GM12872 (cell line): ENCODE results near the gene CADM4.

Experiments used
- TF ChIP-seq, protein P1 (sequence below): IDR thresholded peaks from 3 replicates; pipeline ENCODE4 v1.5.1; 2011; ENCODE audit warnings: low read depth, mild to moderate bottlenecking, low read length, moderate library complexity; ENCODE audit not compliant: insufficient read depth

CADM4 gene

DNA sequence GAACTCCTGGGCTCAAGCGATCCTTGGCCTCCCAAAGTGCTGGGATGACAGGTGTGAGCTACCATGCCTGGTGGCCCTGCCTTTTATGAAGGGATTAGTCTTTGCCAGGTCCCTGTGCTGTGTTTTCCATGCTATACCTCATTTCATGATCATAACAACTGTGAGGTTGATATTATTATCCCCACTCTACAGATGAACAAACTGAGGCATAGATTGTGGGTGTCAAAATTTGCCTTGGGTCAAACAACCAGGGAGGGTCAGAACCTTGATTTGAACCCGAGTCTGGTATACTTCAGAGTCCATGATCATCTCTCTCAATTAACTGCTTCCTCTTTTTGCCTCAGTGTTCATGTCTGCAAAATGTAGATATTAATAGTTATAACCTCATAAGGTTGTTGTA, 57.2 kb downstream of the CADM4 start:
- TF ChIP-seq, protein P1, sequence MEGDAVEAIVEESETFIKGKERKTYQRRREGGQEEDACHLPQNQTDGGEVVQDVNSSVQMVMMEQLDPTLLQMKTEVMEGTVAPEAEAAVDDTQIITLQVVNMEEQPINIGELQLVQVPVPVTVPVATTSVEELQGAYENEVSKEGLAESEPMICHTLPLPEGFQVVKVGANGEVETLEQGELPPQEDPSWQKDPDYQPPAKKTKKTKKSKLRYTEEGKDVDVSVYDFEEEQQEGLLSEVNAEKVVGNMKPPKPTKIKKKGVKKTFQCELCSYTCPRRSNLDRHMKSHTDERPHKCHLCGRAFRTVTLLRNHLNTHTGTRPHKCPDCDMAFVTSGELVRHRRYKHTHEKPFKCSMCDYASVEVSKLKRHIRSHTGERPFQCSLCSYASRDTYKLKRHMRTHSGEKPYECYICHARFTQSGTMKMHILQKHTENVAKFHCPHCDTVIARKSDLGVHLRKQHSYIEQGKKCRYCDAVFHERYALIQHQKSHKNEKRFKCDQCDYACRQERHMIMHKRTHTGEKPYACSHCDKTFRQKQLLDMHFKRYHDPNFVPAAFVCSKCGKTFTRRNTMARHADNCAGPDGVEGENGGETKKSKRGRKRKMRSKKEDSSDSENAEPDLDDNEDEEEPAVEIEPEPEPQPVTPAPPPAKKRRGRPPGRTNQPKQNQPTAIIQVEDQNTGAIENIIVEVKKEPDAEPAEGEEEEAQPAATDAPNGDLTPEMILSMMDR: no peak

DNA sequence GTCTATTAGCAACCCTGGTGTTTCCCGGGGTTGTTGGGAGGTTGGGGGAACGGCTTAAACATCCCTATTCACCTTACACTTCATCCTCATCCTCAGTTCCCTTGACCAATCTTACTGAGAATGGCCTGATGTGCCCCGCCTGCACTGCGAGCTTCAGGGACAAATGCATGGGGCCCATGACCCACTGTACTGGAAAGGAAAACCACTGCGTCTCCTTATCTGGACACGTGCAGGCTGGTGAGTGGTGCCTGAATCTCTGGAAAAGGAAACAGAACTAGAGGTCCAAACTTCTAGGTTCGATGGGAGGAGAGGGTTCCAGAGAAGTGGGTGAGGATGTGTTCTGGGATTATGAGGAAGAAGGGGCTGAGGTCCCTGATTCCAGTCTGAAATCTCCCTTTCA, 58.2 kb downstream of the CADM4 start:
- TF ChIP-seq, protein P1: no peak

DNA sequence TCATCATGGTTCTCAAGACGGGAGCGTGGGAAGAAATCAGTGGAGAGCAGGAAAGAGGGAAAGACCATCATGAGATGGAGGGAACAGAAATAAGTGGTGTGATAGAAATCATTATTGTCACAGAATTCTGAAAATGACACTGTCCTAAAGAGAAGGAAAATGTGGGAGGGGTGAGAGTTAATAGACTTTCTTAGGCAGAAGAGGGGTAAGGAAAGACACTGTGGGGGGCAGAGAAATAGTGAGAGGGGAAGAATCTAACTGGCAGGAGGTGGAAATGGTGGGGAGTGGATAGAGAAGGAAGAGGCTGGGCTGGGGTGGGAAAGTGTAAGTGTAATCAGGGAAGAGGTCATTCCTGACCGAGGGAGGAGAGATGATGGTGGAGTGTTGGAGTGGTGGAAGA, 60.9 kb downstream of the CADM4 start:
- TF ChIP-seq, protein P1: no peak

DNA sequence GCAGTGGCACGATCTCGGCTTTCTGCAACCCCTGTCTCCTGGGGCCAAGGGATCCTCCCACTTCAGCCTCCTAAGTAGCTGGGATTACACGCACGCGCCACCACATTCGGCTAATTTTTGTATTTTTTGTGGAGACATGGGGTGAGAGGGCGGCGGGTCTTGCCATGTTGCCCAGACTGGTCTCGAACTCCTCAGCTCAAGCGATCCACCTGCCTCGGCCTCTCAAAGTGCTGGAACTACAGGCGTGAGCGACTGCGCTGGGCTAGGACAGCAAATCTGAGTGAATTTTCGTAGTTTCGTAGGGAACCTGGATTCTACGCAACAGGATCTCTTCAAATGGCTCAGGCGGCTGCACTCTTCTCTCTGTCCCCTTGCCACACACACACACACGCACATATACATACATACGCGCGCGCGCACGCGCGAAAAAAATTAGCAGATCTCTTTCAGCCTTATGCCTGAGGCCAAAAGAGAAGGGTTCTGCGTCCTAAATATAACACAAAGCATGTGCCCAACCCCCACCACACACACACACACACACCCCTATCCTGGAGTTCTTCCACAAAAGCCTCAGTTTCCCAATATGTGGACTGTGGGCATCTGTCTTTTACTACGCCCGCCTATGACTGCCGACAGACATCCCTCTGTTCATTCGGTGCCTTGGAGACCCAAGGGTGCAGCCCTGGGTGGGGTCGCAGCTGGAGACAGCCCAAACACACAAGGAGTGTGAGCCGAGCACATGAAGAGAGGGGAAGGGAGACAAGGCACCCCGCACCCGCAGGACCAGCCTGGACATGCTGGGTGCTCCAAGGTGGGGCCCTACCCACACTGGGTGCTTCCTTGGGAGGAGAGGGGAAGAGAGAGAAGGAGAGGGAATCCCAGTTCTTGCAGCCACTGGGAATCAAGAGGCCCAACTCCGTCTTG, 63.4 kb downstream of the CADM4 start:
- TF ChIP-seq, protein P1: no peak

DNA sequence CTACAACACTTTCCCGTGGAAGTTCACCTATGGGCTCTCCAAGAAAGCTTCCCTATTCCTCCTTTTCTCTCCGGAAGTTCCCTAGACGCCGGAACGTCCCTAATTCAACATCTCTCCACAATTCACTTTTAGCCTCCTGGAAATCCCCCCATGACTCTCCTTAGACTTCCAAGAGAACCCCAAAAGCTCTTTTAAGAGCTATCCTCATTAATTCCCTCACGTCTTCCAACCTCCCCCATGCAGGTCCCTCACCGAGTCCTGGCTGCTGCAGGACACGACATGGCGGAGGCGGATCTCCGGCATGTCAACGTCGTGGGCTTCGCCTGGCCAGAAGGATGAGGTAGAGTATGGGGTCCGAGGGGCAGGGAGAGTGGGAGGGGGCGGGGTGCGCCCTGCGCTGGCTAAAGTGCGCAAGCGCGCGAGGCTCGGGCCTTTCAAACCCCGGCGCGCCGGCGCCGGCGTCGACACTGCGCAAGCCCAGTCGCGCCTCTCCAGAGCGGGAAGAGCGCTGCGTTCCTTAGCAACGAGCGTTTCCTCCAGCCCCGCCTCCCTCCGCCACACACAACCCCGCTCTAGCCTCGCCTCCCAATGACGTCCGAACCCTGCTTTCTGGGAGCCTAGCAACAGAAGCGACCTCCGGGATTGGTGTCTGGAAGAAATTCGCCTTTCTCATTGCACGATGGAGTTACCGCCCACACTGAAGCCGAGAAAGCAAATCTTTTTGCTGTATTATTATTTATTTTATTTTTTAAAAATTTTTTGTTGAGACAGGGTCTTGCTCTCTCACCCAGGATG, 64.3 kb downstream of the CADM4 start, which contains the start of the genes PINLYP and XRCC1:
Gene PINLYP, plus strand, starts transcription at position 646 of the 795 bp plus-strand sequence. CDS start 1,391 bp downstream, outside the sequence.
Gene XRCC1, minus strand, starts transcription at position 372 of the 795 bp plus-strand sequence. Its CDS starts 69 bp downstream, at position 303.
- TF ChIP-seq, protein P1: no peak

DNA sequence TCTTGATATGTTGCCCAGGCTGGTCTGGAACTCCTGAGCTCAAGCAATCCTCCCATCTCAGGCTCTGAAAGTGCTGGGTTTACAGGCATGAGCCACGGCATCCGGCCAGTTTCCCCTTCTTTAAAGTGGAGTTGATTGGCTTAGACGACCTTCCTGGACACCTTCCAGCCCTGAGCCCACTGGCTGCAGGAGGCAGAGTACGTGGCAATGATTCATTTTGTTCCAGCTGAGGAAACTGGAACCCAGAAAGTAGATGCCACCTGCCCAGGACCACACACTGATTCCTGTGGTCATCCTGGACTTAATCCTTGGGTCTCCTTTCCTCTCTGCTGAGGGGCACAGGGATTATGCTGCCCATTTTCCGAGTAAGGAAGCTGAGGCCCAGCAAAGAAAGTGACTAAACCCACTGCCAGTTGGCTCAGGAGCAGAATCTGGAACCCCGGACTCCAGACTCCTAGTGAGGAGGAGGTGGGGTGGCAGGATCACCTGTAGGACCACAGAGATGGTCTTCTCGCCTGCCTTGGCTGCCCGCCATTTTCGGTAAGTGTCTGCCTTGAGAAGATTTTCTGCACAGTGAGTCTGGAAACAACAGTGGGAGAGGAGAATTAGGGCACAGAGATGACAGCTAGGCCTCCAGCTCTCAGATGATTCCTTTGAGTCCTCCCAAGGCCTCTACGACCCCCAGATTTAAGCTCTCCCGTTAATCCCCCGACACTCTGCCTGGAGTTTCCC, 65.1 kb downstream of the CADM4 start:
- TF ChIP-seq, protein P1: no peak
